TTC549 (cell line): Measurements from ENCODE around the gene OR52K2.
"Not testable (repeated sequence)": the region's sequence is repeated elsewhere in the genome, so short reads cannot be mapped to it uniquely, and the experiment has no call there.

Source experiments
- FAIRE-seq: peaks from 2 replicates; lab custom pipeline; 2012; peaks lifted over from hg19 to GRCh38; lab: Jason Lieb, UNC

The OR52K2 gene

DNA sequence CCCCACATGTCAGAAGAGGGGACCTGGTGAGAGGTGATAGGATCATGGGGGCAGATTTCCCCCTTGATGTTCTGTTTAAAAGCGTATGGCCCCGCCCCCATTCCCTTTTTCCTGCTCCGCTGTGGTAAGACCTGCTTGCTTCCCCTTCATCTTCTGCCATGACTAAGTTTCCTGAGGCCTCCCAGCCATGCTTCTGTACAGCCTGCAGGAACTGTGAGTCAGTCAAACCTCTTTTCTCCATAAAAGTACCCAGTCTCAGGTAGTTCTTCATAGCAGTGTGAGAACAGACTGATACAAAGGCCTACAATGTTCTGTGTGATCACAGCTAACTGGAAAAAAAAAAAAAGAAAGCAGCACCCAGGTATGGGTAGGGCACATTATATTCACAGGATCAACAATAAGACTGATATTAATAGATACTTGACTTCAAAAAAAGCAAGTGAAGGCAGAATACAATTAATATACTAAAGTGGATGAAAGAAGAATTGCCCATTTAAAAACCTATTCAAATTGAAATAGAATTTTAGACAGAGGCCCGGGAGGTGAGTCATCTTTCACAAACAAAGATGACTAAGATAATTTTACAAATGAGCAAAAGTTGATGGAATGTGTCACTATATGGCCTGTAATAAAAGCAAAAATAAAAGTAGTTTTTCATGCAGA, 31.6 kb downstream of the OR52K2 start:
- FAIRE-seq = no peak

DNA sequence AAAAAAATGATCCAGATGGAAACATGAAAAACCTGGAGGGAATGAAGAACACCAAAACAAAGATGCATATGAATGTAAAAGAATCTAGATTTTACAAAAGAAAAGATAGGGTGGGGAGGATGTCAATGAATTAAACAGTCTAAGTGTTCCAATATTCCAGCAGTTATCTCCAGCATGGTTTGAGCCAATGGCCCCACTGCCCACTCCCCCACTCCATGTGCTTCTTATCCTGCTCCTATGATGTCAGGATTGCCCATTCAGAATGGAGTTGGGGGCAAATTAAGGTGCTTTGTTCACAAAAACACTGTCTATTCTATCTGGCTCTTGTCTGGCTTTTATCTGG, 32.1 kb downstream of the OR52K2 start:
- FAIRE-seq = no peak

DNA sequence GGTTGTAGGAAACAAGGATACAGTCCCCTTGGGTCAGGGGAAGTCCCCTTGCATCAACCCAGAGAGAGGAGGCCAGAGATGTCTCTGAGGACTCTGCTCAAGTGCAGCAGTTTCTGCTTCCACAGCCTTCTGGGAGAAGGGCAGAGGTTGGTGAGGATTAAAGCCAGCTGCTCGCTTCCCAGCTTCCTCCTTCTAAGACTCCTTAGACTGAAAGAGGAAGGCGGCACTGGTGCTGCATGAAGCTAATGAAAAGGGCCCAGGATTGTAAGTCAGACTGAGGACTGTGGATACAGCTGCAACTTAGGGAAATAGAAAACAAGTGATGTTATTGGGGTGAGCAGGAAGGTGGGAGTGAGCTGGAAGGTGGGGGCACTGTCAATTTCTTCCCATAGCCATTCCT, 33.4 kb downstream of the OR52K2 start, which contains the start of gene OR52K1:
OR52K1 (plus strand) TSS at position 202 of the 400 bp plus-strand sequence. CDS start 6,255 bp downstream, outside the sequence.
- no peak for FAIRE-seq

DNA sequence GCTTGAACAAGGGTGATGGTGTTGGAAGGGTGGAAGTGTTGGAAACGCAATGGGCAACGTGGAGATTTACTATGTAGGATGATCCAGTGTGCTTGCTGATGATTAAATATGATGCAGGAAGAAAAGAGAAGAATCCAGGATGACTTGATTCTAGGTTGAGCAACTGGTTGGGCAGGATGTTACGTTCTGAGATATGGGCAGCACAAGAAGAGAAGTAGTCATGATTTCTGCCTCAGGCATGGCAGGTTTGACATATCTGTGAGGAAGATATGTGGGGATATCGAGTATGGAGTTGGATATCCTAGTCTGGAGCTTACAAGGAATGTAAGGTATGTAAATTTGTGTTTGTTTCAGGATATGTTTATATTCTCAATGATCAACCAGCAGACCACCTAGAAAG, 35.2 kb downstream of the OR52K2 start:
- no peak for FAIRE-seq

DNA sequence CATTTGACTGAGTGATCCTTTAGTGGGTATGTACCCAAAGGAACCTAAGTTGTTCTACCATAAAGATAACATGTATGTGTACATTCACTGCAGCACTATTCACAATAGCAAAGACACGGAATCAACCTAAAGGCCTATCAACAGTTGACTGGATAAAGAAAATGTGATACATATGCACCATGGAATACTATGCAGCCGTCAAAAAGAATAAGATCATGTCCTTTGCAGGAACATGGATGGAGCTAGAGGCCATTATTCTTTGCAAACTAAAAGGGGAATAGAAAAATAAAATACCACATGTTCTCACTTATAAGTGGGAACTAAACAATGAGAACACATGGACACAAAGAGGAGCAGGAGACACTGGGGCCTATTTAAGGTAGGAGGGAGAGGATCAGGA, 42.3 kb downstream of the OR52K2 start:
- not testable (repeated sequence) for FAIRE-seq

DNA sequence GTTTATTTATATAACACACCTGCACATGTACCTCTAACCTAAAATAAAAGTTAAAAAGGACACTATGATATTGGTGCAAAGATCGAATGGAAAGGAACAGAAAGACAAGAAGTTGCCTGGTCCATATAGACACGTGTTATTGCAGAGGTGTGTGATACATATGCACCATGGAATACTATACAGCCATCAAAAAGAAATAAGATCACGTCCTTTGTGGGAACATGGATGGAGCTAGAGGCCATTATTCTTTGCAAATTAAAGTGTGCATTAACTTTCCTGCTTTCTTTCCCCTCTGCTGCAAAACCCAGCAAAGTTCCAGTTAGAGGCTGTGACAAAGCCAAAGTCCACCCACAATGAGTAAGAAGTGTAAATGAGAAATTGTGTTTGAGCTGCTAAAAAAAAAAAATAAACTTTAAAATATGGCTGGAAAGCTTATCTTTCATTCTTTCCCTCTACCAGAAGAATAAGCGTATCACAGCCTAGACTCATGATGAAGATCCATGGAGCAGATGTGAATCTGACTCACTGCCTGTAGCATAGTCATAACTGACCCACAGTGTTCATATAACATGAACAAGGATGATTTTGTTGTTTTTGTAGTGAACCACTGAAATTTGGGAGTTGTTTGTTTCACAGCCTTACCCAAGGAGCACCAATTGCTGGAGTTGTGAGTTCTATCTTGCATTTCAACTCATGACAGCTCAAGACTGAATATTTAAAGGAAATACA, 42.9 kb downstream of the OR52K2 start:
- FAIRE-seq = no peak

DNA sequence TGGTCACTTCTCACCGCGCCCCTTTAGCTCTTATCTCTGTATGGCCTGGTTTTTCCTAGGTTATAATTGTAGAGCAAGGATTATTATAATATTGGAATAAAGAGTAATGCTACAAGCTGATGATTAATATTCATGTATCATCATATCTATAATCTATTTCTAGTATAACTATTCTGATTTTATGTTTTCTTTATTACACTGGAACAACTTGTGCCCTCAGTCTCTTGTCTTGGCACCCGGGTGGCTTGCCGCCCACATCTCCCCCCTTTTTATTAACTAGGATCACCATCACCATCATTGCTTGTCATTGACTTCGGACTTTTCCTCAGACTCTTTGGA, 44.4 kb downstream of the OR52K2 start:
- FAIRE-seq = no peak

DNA sequence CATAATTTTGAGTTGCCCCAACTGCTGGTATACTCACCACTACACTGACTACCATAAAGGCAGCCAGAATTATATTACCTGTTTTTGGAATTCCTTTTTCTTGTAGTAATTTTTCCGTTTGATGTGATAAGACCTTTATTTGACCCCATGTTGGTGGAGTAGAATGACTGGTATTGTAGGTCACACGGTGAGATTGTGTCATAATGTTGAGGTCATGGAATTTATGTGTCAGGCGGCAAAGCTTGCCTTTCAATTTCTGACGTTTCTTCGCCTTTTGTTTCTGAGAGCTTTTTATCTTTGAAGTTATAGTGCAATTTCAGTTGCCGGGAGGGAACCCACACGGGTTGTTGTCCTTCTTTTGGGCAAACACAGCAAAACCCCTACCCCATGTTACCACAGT, 46.4 kb downstream of the OR52K2 start:
- FAIRE-seq = no peak

DNA sequence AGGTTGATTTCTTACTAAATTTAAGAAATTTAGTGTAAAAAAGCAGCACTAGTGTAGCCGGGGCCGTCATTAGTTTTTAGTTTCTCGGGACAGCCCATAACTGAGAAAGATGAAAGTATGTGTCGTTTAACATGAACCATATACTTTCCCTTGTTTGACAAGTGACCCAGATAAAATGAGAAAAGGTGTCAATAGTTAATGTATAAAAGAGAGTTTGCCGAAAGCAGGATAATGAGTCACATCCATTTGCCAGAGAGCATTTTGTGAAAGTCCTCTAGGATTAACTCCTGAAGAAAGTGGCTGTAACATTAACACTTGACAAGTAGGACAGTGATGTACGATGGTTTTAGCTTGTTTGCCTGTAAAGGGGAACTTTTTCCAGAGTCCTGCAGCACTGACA, 46.9 kb downstream of the OR52K2 start:
- FAIRE-seq = no peak

DNA sequence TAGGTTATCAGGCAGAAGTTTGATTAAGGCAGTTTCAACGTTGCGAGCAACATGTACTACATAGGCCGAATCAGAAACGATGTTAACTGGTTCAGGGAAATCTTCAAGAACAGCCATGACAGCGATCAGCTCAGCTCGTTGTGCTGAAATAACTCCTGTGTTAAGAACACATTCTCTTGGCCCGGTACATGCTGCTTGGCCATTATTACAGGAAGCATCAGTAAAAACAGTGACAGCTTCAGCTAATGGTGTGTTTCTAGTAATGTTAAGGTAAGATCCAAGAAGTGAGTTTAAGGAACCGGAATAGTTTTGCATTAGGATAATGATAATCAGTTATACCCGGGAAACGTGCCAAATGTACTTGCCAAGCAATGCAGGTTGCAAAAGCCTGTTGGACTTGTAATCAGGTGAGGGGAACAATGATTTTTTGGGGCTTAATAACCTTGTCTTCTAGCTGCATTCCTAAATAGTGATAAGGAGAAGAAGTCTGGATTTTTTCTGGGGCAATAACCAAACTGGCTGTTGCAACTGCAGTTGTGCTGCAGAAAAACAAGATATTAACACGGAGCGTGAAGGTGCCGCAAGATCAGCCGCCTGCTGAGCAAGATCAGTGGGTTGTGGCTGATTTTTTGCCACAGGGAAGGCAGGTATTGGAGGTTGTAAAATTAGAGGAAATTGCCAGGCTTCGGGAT, 47.6 kb downstream of the OR52K2 start:
- no peak for FAIRE-seq
